Activated T-cell treated with anti-CD3 and anti-CD28 coated beads, Interleukin-2, amount 50 U/mL, for 4 hours (primary cell): Measurements from ENCODE around the gene LRRC66. TPM values are rescaled to one million over a fixed set of nuclear protein-coding genes. Genes with fewer than 3 reads are reported as not detected.

ENCODE experiments used
- ATAC-seq, 2 donors: fragments of 200-7000 bp; cut with Tn5 transposase; one replicate each; pipeline ENCODE4 v1.10.0; 2021
- DNase-seq: peaks from one replicate; pipeline ENCODE4 v3.0.0-alpha.2; 2020
- H3K27me3 Mint-ChIP-seq: one replicate; pipeline ENCODE4 v1.8.0; 2021; ENCODE audit warnings: low read depth, mixed read lengths
- H3K36me3 Mint-ChIP-seq: one replicate; pipeline ENCODE4 v1.8.0; 2022; ENCODE audit warnings: mixed read lengths; ENCODE audit not compliant: insufficient read depth
- H3K4me1 Mint-ChIP-seq: one replicate; pipeline ENCODE4 v1.8.0; 2021; ENCODE audit warnings: low read depth, mixed read lengths
- H3K4me3 Mint-ChIP-seq: one replicate; pipeline ENCODE4 v1.8.0; 2021; ENCODE audit warnings: mild to moderate bottlenecking, moderate library complexity, mixed read lengths
- H3K9me3 Mint-ChIP-seq: one replicate; pipeline ENCODE4 v1.8.0; 2021; ENCODE audit warnings: mixed read lengths
- total RNA-seq, 3 donors: library from RNA; stranded (reverse); gene quantifications; one replicate each; pipeline ENCODE4 v1.2.1, GENCODE V29; 2021

The LRRC66 gene
- total RNA-seq, 3 donors from 2014 or later: not detected

DNA sequence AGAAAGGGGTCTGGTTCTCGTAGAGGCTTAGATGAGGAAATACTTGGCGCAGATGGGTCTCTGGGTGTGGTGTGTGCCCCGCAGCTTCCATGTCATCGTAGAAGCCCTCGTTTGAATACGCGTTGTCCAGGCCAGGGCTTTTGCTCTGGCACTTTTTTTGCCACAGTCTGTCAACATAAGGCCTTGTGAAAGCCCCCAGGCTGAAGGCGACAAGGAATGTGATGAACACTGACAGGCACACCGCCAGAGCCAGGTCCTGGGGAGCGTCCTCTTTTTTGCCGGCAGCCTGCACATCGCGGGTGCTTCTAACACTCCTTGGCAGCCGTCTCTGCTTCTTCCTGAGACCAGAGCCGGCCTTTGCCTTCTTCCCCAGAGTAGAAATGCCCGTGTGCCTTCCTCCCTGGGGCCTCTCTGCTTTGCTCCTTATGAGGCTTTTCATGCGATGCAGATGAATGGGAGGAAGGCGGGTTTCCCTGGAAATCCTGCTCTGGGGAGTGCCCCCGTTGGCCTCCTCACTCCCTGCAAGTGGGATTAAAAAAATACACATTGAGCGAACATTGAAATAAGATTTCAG lies 24.4 kb downstream of the LRRC66 start:
- H3K27me3 Mint-ChIP-seq: peaks cover 1% of the 10 kb centered on the region
- H3K4me1 Mint-ChIP-seq: no peaks in the 10 kb centered on the region
- DNase-seq: no peak
- no peaks in the 10 kb centered on the region for H3K36me3 Mint-ChIP-seq
- peaks cover under 1% of the 10 kb centered on the region for H3K9me3 Mint-ChIP-seq
- no peak for ATAC-seq
- no peak overlapping the region for H3K4me3 Mint-ChIP-seq

DNA sequence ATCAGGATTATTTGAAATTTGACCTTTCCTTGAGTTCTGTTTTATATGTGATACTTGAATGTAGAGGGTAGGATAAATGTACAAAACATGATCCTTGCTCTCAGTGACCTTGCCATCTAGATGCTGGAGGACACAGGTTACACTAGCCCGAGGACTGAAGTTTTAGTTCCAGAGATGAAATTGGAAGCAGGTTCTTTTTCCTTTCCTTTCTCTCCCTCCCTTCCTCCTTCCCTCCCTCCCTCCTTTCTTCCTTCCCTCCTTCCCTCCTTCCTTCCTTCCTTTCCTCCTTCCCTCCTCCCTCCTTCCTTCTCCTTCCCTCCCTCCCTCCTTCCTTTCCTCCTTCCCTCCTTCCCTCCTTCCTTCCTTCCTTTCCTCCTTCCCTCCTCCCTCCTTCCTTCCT lies 54.3 kb downstream of the LRRC66 start:
- H3K27me3 Mint-ChIP-seq: peaks cover 3% of the 10 kb centered on the region
- H3K9me3 Mint-ChIP-seq: peaks cover 5% of the 10 kb centered on the region
- no peaks in the 10 kb centered on the region for H3K36me3 Mint-ChIP-seq
- no peak overlapping the region for H3K4me3 Mint-ChIP-seq
- DNase-seq (no peak), ATAC-seq (no peak)
- H3K4me1 Mint-ChIP-seq: no peaks in the 10 kb centered on the region

DNA sequence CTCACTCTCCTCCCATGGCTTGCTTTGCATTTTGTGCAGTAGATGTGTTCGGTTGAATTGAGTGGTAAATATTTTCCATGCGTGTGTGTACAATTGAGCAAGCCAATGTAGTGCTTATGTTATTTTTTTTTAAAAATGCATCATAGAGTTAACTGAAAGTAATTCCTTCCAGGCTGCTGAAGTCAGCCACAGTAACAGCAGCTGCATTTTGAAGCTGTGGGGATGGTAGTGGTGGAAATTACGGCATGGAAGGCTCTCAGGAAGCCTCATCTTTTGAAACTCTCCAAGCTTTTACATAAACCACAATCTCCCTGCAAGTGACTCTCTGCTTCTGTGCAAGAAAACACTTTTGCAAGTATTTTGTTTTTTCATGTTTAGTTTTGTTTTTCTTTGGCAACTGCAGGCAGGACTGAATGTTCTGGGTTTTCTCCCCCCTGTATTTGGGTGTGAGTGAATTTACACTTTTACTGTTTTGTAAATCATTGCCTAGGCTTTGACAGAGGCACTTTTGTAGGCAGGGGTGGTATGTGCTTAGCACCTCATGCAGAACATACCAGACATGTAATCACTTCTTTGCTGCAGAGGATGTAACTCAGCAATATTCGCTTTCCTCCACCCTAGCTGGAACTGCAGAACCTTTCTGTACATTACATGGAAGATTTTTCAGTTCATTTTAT lies 56.2 kb downstream of the LRRC66 start:
- Mint-ChIP-seq H3K4me3 (no peak overlapping the region), H3K36me3 (no peaks in the 10 kb centered on the region), H3K4me1 (no peaks in the 10 kb centered on the region), H3K27me3 (peaks cover 4% of the 10 kb centered on the region), H3K9me3 (peaks cover 5% of the 10 kb centered on the region)
- ATAC-seq: no peak
- DNase-seq: no peak

DNA sequence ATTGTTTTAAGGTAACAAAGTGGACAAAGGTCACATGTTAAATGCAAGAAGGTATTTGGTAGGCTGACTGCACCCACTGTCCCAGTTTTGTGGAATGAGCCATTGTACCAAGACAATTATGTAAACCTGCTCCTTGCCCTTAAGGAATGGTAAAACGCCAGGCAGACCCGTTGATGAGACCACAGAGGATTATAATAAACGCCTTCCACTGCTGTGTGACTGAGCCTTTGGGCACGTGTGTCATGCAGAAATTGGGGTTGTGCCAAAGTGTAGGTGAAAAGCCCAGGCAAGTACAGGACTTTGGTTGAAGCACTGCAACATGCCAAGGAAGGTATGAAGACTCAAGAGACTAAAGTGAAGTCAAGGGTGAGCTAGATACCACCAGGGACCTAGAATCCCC lies 59.7 kb downstream of the LRRC66 start:
- no peak overlapping the region for H3K4me3 Mint-ChIP-seq
- ATAC-seq: no peak
- peaks cover 5% of the 10 kb centered on the region for H3K9me3 Mint-ChIP-seq
- no peak for DNase-seq
- peaks cover 1% of the 10 kb centered on the region for H3K27me3 Mint-ChIP-seq
- no peaks in the 10 kb centered on the region for H3K36me3 Mint-ChIP-seq
- H3K4me1 Mint-ChIP-seq: no peaks in the 10 kb centered on the region

DNA sequence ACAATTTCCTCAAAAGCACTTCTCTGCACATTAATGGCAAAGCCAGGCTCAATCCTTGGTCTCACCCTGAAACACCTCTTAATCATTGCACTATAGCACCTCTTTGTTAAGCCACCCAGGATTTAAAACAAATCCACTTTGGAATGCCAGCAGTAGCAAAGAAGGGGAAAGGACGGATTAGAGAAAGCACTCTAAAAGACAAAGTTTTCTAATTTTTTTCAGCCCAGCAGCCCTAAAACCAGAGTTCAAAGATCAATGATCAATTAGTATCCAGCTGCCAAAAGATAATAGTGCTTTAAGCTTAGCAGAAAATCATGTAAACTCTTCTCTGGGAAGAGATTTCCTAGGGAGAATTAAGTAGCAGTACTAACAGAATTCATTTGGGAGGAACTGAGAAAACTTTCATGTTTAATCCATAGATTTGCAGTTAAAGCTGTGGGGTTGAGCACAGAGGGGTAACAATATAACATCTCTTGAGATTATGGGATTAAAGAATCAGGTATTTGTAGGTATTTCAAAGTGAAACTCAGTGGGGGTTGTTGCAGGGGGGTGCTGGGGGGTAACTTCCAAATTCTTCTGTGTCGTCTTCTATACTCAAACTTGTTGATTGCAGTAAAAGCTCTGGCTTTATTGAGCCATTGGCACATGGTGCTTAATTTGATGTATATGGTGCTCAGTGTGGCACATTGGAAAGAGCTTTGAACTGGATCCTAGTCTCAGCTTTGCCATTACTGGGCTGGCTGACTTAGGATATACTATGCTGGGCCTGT lies 61.8 kb downstream of the LRRC66 start:
- Mint-ChIP-seq H3K4me3 (no peak overlapping the region), H3K36me3 (no peaks in the 10 kb centered on the region), H3K27me3 (peaks cover 4% of the 10 kb centered on the region), H3K4me1 (no peaks in the 10 kb centered on the region), H3K9me3 (peaks cover 5% of the 10 kb centered on the region)
- DNase-seq: no peak
- ATAC-seq: no peak

Other genes starting within 250 kb of the LRRC66 start
- gene DCUN1D4, start 177.2 kb downstream of the LRRC66 start, total RNA-seq: 10 to 100 TPM; 18.2 to 19.4 (median 18.5) TPM
- 1 to 10 TPM; 6.5 to 9.2 (median 9.0) TPM for gene SGCB, start 17.9 kb upstream of the LRRC66 start, total RNA-seq
- under 1 TPM in 1 of 3 donors, not detected in 2; 0.05 TPM for gene SPATA18, start 30.9 kb upstream of the LRRC66 start, total RNA-seq